Naive thymus-derived CD4-positive, alpha-beta T cell (primary cell): ENCODE data around the gene TRIO. TPM values are rescaled to one million over a fixed set of nuclear protein-coding genes. Genes with fewer than 3 reads are reported as not detected.

Experiments used
- ATAC-seq: fragments of 150-1000 bp; cut with Tn5 transposase; 2 replicates; pipeline ENCODE4 v1.10.0; 2021; ENCODE audit warnings: mild to moderate bottlenecking, moderate library complexity
- CTCF ChIA-PET: fragments of 350-600 bp; sonication (Branson Sonifier 250); formaldehyde crosslinking; loops from one replicate; lab custom pipeline; 2021; ENCODE audit warnings: antibody characterized with exemption; lab: Charles Lee
- POLR2A ChIA-PET: fragments of 350-600 bp; sonication (Branson Sonifier 250); formaldehyde crosslinking; loops from one replicate; lab custom pipeline; 2021; ENCODE audit warnings: antibody characterized with exemption, inconsistent platforms; lab: Charles Lee
- DNase-seq, 9 donors: peaks; one replicate each; pipeline versions ENCODE4 v3.0.0 to v3.0.0-alpha.2; 2020 to 2022; ENCODE audit warnings: mixed read lengths in 1 of 9
- H3K27ac ChIP-seq: one replicate; pipeline ENCODE4 v1.7.0; 2013; ENCODE audit warnings: mild to moderate bottlenecking, low read depth, low read length, moderate library complexity
- H3K27me3 ChIP-seq, 2 donors: one replicate each; pipeline ENCODE4 v1.7.0; 2013; ENCODE audit warnings: low read length in 2 of 2, mild to moderate bottlenecking in 2 of 2, moderate library complexity in 2 of 2; ENCODE audit not compliant: control insufficient read depth in 2 of 2, insufficient read depth in 2 of 2
- H3K36me3 ChIP-seq, 3 experiments: 1 replicate in 2 of 3; 2 replicates in 1 of 3; pipeline ENCODE4 v1.7.0; 2013; ENCODE audit warnings: low read length in 3 of 3, mild to moderate bottlenecking in 3 of 3, moderate library complexity in 1 of 3; ENCODE audit not compliant: insufficient read depth in 3 of 3, control insufficient read depth in 2 of 3
- H3K4me1 ChIP-seq, 2 donors: one replicate each; pipeline ENCODE4 v1.7.0; 2013; ENCODE audit warnings: low read length in 2 of 2, mild to moderate bottlenecking in 2 of 2, moderate library complexity in 1 of 2; ENCODE audit not compliant: control insufficient read depth in 2 of 2, insufficient read depth in 2 of 2
- H3K4me3 ChIP-seq: 2 replicates; pipeline ENCODE4 v1.7.0; 2013; ENCODE audit warnings: mild to moderate bottlenecking, low read length
- H3K9me3 ChIP-seq, 3 experiments: 1 replicate in 2 of 3; 2 replicates in 1 of 3; pipeline ENCODE4 v1.7.0; 2013; ENCODE audit warnings: low read length in 3 of 3; ENCODE audit not compliant: control insufficient read depth in 2 of 3
- H3K27ac Mint-ChIP-seq, 9 donors: one replicate each; pipeline ENCODE4 v1.8.0; 2020 to 2022; ENCODE audit warnings: mixed read lengths in 9 of 9, mild to moderate bottlenecking in 8 of 9, moderate library complexity in 5 of 9, inconsistent platforms in 2 of 9
- H3K27me3 Mint-ChIP-seq, 5 donors: one replicate each; pipeline ENCODE4 v1.8.0; 2021 to 2022; ENCODE audit warnings: mixed read lengths in 5 of 5, mild to moderate bottlenecking in 1 of 5
- H3K36me3 Mint-ChIP-seq, 5 donors: one replicate each; pipeline ENCODE4 v1.8.0; 2020 to 2022; ENCODE audit warnings: mixed read lengths in 5 of 5, mild to moderate bottlenecking in 3 of 5, inconsistent platforms in 1 of 5
- H3K4me1 Mint-ChIP-seq, 7 donors: one replicate each; pipeline ENCODE4 v1.8.0; 2020 to 2022; ENCODE audit warnings: mixed read lengths in 7 of 7, mild to moderate bottlenecking in 3 of 7, inconsistent platforms in 1 of 7
- H3K4me3 Mint-ChIP-seq, 10 donors: one replicate each; pipeline ENCODE4 v1.8.0; 2020 to 2022; ENCODE audit warnings: mild to moderate bottlenecking in 10 of 10, mixed read lengths in 10 of 10, moderate library complexity in 6 of 10, inconsistent platforms in 2 of 10
- H3K9me3 Mint-ChIP-seq, 11 donors: one replicate each; pipeline ENCODE4 v1.8.0; 2020 to 2022; ENCODE audit warnings: mixed read lengths in 11 of 11, mild to moderate bottlenecking in 4 of 11, inconsistent platforms in 1 of 11, moderate library complexity in 1 of 11
- intact Hi-C, 2 donors: fragments of 100-400 bp; cut with micrococcal nuclease; formaldehyde crosslinking; loops; one replicate each; pipeline ENCODE4 v1.15.1; 2023
- polyA plus RNA-seq, 2 donors: library from polyadenylated mRNA; unstranded; fragments of 300-500 nt; fragmentation: Illumina TruSeq; gene quantifications; one replicate each; pipeline ENCODE4 v1.2.3, GENCODE V29; 2021
- total RNA-seq, 6 experiments: library from RNA in 5 of 6; stranded (reverse) in 5 of 6; gene quantifications; 1 replicate in 5 of 6; 2 replicates in 1 of 6; pipeline ENCODE4 v1.2.3 and lab custom pipeline; 2021 to 2026

The TRIO gene
- total and polyA plus RNA-seq, 7 experiments from 2014 or later, result 0.16 to 45.9 (median 5.7) TPM

- no peak overlapping the region for H3K4me3 Mint-ChIP-seq
- peak overlapping the region in 1 of 9 donors; percentile 24 for H3K27ac Mint-ChIP-seq
- peaks cover 0 to 5% (median 1%) of the 10 kb centered on the region in 11 donors for H3K9me3 Mint-ChIP-seq
- no peak overlapping the region for H3K4me3 ChIP-seq
- ChIA-PET CTCF (no interaction called here), POLR2A (no interaction called here)
- H3K4me1 Mint-ChIP-seq, result peaks cover 0 to 6% (median 1%) of the 10 kb centered on the region in 7 donors
- intact Hi-C loops, result no loop called here
- no peaks in the 10 kb centered on the region for H3K9me3 ChIP-seq
- no peak for ATAC-seq
- no peaks in the 10 kb centered on the region for H3K27me3 Mint-ChIP-seq
- no peaks in the 10 kb centered on the region for H3K27me3 ChIP-seq
- H3K36me3 Mint-ChIP-seq, result peaks cover 0 to 4% (median 0%) of the 10 kb centered on the region in 5 donors
- H3K27ac ChIP-seq, result no peak overlapping the region
- H3K36me3 ChIP-seq, result no peaks in the 10 kb centered on the region
- H3K4me1 ChIP-seq, result no peaks in the 10 kb centered on the region
- no peak for DNase-seq
Observed at GRCh38 chr5:14487897-14488570, 344.9 kb downstream of the TRIO start.

- H3K4me3 ChIP-seq, result no peak overlapping the region
- intact Hi-C loops, result no loop called here
- peak overlapping the region in 2 of 9 donors; percentile 24 to 33 for H3K27ac Mint-ChIP-seq
- no peaks in the 10 kb centered on the region for H3K9me3 ChIP-seq
- H3K27me3 ChIP-seq, result no peaks in the 10 kb centered on the region
- no peaks in the 10 kb centered on the region for H3K4me1 ChIP-seq
- H3K9me3 Mint-ChIP-seq, result peaks cover 0 to 5% (median under 1%) of the 10 kb centered on the region in 11 donors
- no peaks in the 10 kb centered on the region for H3K36me3 ChIP-seq
- no peaks in the 10 kb centered on the region for H3K27me3 Mint-ChIP-seq
- ATAC-seq (no peak), DNase-seq (no peak)
- no peak overlapping the region for H3K27ac ChIP-seq
- CTCF ChIA-PET, result interaction anchor here (0.6 kb wide), 1 partner anchor 128 kb away, joined by 3 read pairs; no protein-coding TSS in a partner anchor
- H3K4me3 Mint-ChIP-seq, result no peak overlapping the region
- POLR2A ChIA-PET, result no interaction called here
- peaks cover 0 to 6% (median 1%) of the 10 kb centered on the region in 7 donors for H3K4me1 Mint-ChIP-seq
- H3K36me3 Mint-ChIP-seq, result peaks cover 0 to 4% (median 0%) of the 10 kb centered on the region in 5 donors
Observed at GRCh38 chr5:14488709-14489108, 345.6 kb downstream of the TRIO start.

GRCh38 chr5:14489643-14490042, 346.5 kb downstream of the TRIO start:
- POLR2A ChIA-PET, result interaction anchor here (0.7 kb wide), 1 partner anchor 16 kb away, joined by 3 read pairs; no protein-coding TSS in a partner anchor
- intact Hi-C loops, result no loop called here
- Mint-ChIP-seq H3K27ac (no peak overlapping the region), H3K9me3 (peaks cover 0 to 5% (median 0%) of the 10 kb centered on the region in 11 donors), H3K4me3 (no peak overlapping the region), H3K36me3 (peaks cover 0 to 4% (median 0%) of the 10 kb centered on the region in 5 donors), H3K27me3 (no peaks in the 10 kb centered on the region), H3K4me1 (peaks cover 0 to 6% (median 1%) of the 10 kb centered on the region in 7 donors)
- Histone ChIP-seq H3K27ac (no peak overlapping the region), H3K27me3 (no peaks in the 10 kb centered on the region), H3K36me3 (no peaks in the 10 kb centered on the region), H3K9me3 (no peaks in the 10 kb centered on the region), H3K4me3 (no peak overlapping the region), H3K4me1 (no peaks in the 10 kb centered on the region)
- CTCF ChIA-PET, result interaction anchor here (0.6 kb wide), 1 partner anchor 129 kb away, joined by 3 read pairs; no protein-coding TSS in a partner anchor
- ATAC-seq (no peak), DNase-seq (no peak)

- DNase-seq (no peak), ATAC-seq (peak; percentile 63)
- Histone ChIP-seq H3K27me3 (no peaks in the 10 kb centered on the region), H3K4me3 (no peak overlapping the region), H3K4me1 (no peaks in the 10 kb centered on the region), H3K27ac (no peak overlapping the region), H3K9me3 (no peaks in the 10 kb centered on the region), H3K36me3 (no peaks in the 10 kb centered on the region)
- Mint-ChIP-seq H3K27me3 (no peaks in the 10 kb centered on the region), H3K9me3 (peaks cover 0 to 5% (median 0%) of the 10 kb centered on the region in 11 donors), H3K4me1 (peaks cover 0 to 6% (median 0%) of the 10 kb centered on the region in 7 donors), H3K27ac (no peak overlapping the region), H3K36me3 (peaks cover 0 to 4% (median 0%) of the 10 kb centered on the region in 5 donors), H3K4me3 (no peak overlapping the region)
- POLR2A ChIA-PET, result no interaction called here
- CTCF ChIA-PET, result no interaction called here
- intact Hi-C loops, result no loop called here
Observed at GRCh38 chr5:14490309-14490711, 347.2 kb downstream of the TRIO start.

GRCh38 chr5:14491015-14491915, 348.1 kb downstream of the TRIO start:
- Histone ChIP-seq H3K36me3 (no peaks in the 10 kb centered on the region), H3K27me3 (no peaks in the 10 kb centered on the region), H3K4me1 (no peaks in the 10 kb centered on the region), H3K27ac (no peak overlapping the region), H3K4me3 (no peak overlapping the region), H3K9me3 (no peaks in the 10 kb centered on the region)
- H3K36me3 Mint-ChIP-seq, result peaks cover 0 to 4% (median 0%) of the 10 kb centered on the region in 5 donors
- peaks cover 0 to 5% (median 0%) of the 10 kb centered on the region in 11 donors for H3K9me3 Mint-ChIP-seq
- no peaks in the 10 kb centered on the region for H3K27me3 Mint-ChIP-seq
- no peak overlapping the region for H3K4me3 Mint-ChIP-seq
- peak; percentile 62 for ATAC-seq
- intact Hi-C loops, result no loop called here
- no peak for DNase-seq
- CTCF ChIA-PET, result no interaction called here
- H3K27ac Mint-ChIP-seq, result no peak overlapping the region
- POLR2A ChIA-PET, result no interaction called here
- peaks cover 0 to 7% (median 3%) of the 10 kb centered on the region in 7 donors for H3K4me1 Mint-ChIP-seq

GRCh38 chr5:14492331-14492964, 349.3 kb downstream of the TRIO start:
- no peak for DNase-seq
- ChIA-PET CTCF (no interaction called here), POLR2A (no interaction called here)
- Histone ChIP-seq H3K36me3 (no peaks in the 10 kb centered on the region), H3K4me1 (no peaks in the 10 kb centered on the region), H3K27ac (no peak overlapping the region), H3K9me3 (no peaks in the 10 kb centered on the region), H3K4me3 (no peak overlapping the region), H3K27me3 (no peaks in the 10 kb centered on the region)
- Mint-ChIP-seq H3K27ac (peak overlapping the region in 1 of 9 donors; percentile 7), H3K36me3 (peaks cover 0 to 4% (median 0%) of the 10 kb centered on the region in 5 donors), H3K9me3 (peaks cover 0 to 5% (median 0%) of the 10 kb centered on the region in 11 donors), H3K4me1 (peaks cover 0 to 7% (median 3%) of the 10 kb centered on the region in 7 donors), H3K27me3 (no peaks in the 10 kb centered on the region), H3K4me3 (no peak overlapping the region)
- peak; percentile 58 for ATAC-seq
- intact Hi-C loops, result no loop called here
